ENCODE data around the gene SLC37A4.

The SLC37A4 gene

GRCh38 chr11:118979434-118979833 lies 51.2 kb downstream of the SLC37A4 start:
- no peak overlapping the region for H3K4me3 ChIP-seq (ENCODE audit: low read depth, low read length)

GRCh38 chr11:118975771-118976709 lies 54.6 kb downstream of the SLC37A4 start:
- H3K4me3 ChIP-seq (ENCODE audit: low read depth, low read length): no peak overlapping the region
